Neural progenitor cell (in vitro differentiated cells): ENCODE results near the gene WWC1. TPM values are rescaled to one million over a fixed set of nuclear protein-coding genes. Genes with fewer than 3 reads are reported as not detected.
"Not testable (repeated sequence)": the region's sequence is repeated elsewhere in the genome, so short reads cannot be mapped to it uniquely, and the experiment has no call there.

ENCODE experiments used
- DNase-seq: peaks from one replicate; pipeline ENCODE4 v3.0.0-alpha.2; 2016; ENCODE audit warnings: low spot score
- H2AFZ ChIP-seq: fragments of 200-600 bp; sonication (generic); replicated peaks from 2 replicates; pipeline ENCODE4 v1.6.1; 2016; ENCODE audit warnings: antibody characterized with exemption
- H3F3A ChIP-seq: fragments of 200-600 bp; sonication (generic); 2 replicates; pipeline ENCODE4 v1.6.1; 2016; ENCODE audit warnings: antibody characterized with exemption, low read depth
- H3K27ac ChIP-seq: fragments of 200-600 bp; sonication (generic); 2 replicates; pipeline ENCODE4 v1.5.1; 2016; ENCODE audit warnings: mild to moderate bottlenecking
- H3K27me3 ChIP-seq: fragments of 200-600 bp; sonication (generic); 2 replicates; pipeline ENCODE4 v1.6.1; 2016; ENCODE audit warnings: mild to moderate bottlenecking, moderate library complexity
- H3K36me3 ChIP-seq: fragments of 200-600 bp; sonication (generic); 2 replicates; pipeline ENCODE4 v1.5.1; 2016
- H3K4me1 ChIP-seq: fragments of 200-600 bp; sonication (generic); 2 replicates; pipeline ENCODE4 v1.6.1; 2016; ENCODE audit warnings: mixed run types
- H3K4me2 ChIP-seq: fragments of 200-600 bp; sonication (generic); 2 replicates; pipeline ENCODE4 v1.6.1; 2016
- H3K4me3 ChIP-seq: fragments of 200-600 bp; sonication (generic); 2 replicates; pipeline ENCODE4 v1.5.1; 2016
- H3K79me2 ChIP-seq: fragments of 200-600 bp; sonication (generic); 2 replicates; pipeline ENCODE4 v1.6.1; 2016; ENCODE audit warnings: low read depth
- H3K9ac ChIP-seq: fragments of 200-600 bp; sonication (generic); 2 replicates; pipeline ENCODE4 v1.6.1; 2016
- H3K9me3 ChIP-seq: fragments of 200-600 bp; sonication (generic); 2 replicates; pipeline ENCODE4 v1.5.1; 2016; ENCODE audit warnings: low read depth
- H4K20me1 ChIP-seq: fragments of 200-600 bp; sonication (generic); 2 replicates; pipeline ENCODE4 v1.6.1; 2016; ENCODE audit warnings: low read depth
- H3K27ac Mint-ChIP-seq: 3 replicates; pipeline ENCODE4 v1.8.0; 2021; ENCODE audit warnings: mixed read lengths
- H3K27me3 Mint-ChIP-seq: 2 replicates; pipeline ENCODE4 v1.8.0; 2022; ENCODE audit warnings: low read depth, mild to moderate bottlenecking, inconsistent platforms, moderate library complexity, mixed read lengths; ENCODE audit not compliant: insufficient read depth
- H3K36me3 Mint-ChIP-seq: 3 replicates; pipeline ENCODE4 v1.8.0; 2021; ENCODE audit warnings: mixed read lengths
- H3K4me1 Mint-ChIP-seq: 3 replicates; pipeline ENCODE4 v1.8.0; 2021; ENCODE audit warnings: mixed read lengths
- H3K4me3 Mint-ChIP-seq: 3 replicates; pipeline ENCODE4 v1.8.0; 2021; ENCODE audit warnings: mild to moderate bottlenecking, moderate library complexity, mixed read lengths
- H3K9me3 Mint-ChIP-seq: 3 replicates; pipeline ENCODE4 v1.8.0; 2020; ENCODE audit warnings: mixed read lengths
- CTCF ChIP-seq: fragments of 200-600 bp; sonication (generic); IDR thresholded peaks from 2 replicates; pipeline ENCODE4 v1.5.1; 2017; ENCODE audit warnings: antibody characterized with exemption, mild to moderate bottlenecking
- EZH2 ChIP-seq: fragments of 200-600 bp; sonication (generic); IDR thresholded peaks from 2 replicates; pipeline ENCODE4 v1.6.1; 2017; ENCODE audit warnings: antibody characterized with exemption, mild to moderate bottlenecking, moderate library complexity
- EZH2phosphoT487 ChIP-seq: fragments of 200-600 bp; sonication (generic); IDR thresholded peaks from 2 replicates; pipeline ENCODE4 v1.6.1; 2017; ENCODE audit warnings: antibody characterized with exemption
- total RNA-seq: library from RNA; depleted of rRNA; stranded (reverse); fragments of >200 nt; gene quantifications from 2 replicates; pipeline ENCODE4 v1.2.3, GENCODE V29; 2015; ENCODE audit warnings: low replicate concordance

WWC1 gene
- total RNA-seq, 1 donor from 2014 or later: 6.7 TPM

- no peak for DNase-seq
- Mint-ChIP-seq H3K4me3 (no peak overlapping the region), H3K27me3 (peaks cover 22% of the 10 kb centered on the region), H3K4me1 (peaks cover 34% of the 10 kb centered on the region), H3K27ac (no peak overlapping the region), H3K36me3 (no peaks in the 10 kb centered on the region), H3K9me3 (peaks cover 18% of the 10 kb centered on the region)
- no peak overlapping the region for H2AFZ ChIP-seq
- H4K20me1 ChIP-seq: no peaks in the 10 kb centered on the region
- peaks cover 5% of the 10 kb centered on the region for H3K4me1 ChIP-seq
- TF ChIP-seq EZH2 (no peak), CTCF (no peak), EZH2phosphoT487 (no peak)
- H3F3A ChIP-seq: peaks cover 12% of the 10 kb centered on the region
- H3K9me3 ChIP-seq: no peaks in the 10 kb centered on the region
- no peak overlapping the region for H3K27ac ChIP-seq
- no peaks in the 10 kb centered on the region for H3K36me3 ChIP-seq
- H3K4me3 ChIP-seq: no peak overlapping the region
- H3K27me3 ChIP-seq: peaks cover 6% of the 10 kb centered on the region
- H3K79me2 ChIP-seq: no peaks in the 10 kb centered on the region
- H3K9ac ChIP-seq: no peak overlapping the region
- H3K4me2 ChIP-seq: no peak overlapping the region
Measured at GRCh38 chr5:168286386-168286785, 5.1 kb upstream of the WWC1 start.

GRCh38 chr5:168286863-168287262 lies 4.6 kb upstream of the WWC1 start:
- H3K9me3 ChIP-seq, H3K27ac ChIP-seq, H3K9ac ChIP-seq, H3K27ac Mint-ChIP-seq, H2AFZ ChIP-seq, DNase-seq, H3K36me3 Mint-ChIP-seq, H4K20me1 ChIP-seq, H3K4me2 ChIP-seq, H3K79me2 ChIP-seq, H3K36me3 ChIP-seq, H3K4me3 ChIP-seq, H3K27me3 ChIP-seq, H3K4me3 Mint-ChIP-seq, H3K4me1 ChIP-seq: not testable (repeated sequence)
- Mint-ChIP-seq H3K27me3 (peaks cover 22% of the 10 kb centered on the region), H3K9me3 (peaks cover 18% of the 10 kb centered on the region), H3K4me1 (peaks cover 32% of the 10 kb centered on the region)
- peaks cover 14% of the 10 kb centered on the region for H3F3A ChIP-seq

GRCh38 chr5:168287362-168287761 lies 4.1 kb upstream of the WWC1 start:
- Histone ChIP-seq H3K4me1 (peaks cover 8% of the 10 kb centered on the region), H3K36me3 (no peaks in the 10 kb centered on the region), H3K27ac (no peak overlapping the region), H2AFZ (no peak overlapping the region), H3K27me3 (peaks cover 10% of the 10 kb centered on the region), H3F3A (peaks cover 14% of the 10 kb centered on the region), H3K4me2 (no peak overlapping the region), H3K79me2 (no peaks in the 10 kb centered on the region), H3K4me3 (no peak overlapping the region), H3K9me3 (no peaks in the 10 kb centered on the region), H3K9ac (no peak overlapping the region), H4K20me1 (peaks cover 3% of the 10 kb centered on the region)
- H3K27ac Mint-ChIP-seq: no peak overlapping the region
- no peak for DNase-seq
- peaks cover 22% of the 10 kb centered on the region for H3K27me3 Mint-ChIP-seq
- H3K4me3 Mint-ChIP-seq: no peak overlapping the region
- H3K36me3 Mint-ChIP-seq: no peaks in the 10 kb centered on the region
- H3K9me3 Mint-ChIP-seq: peaks cover 18% of the 10 kb centered on the region
- peaks cover 28% of the 10 kb centered on the region for H3K4me1 Mint-ChIP-seq
- TF ChIP-seq EZH2phosphoT487 (no peak), CTCF (no peak), EZH2 (no peak)

- Histone ChIP-seq H2AFZ (no peak overlapping the region), H3K27me3 (peaks cover 20% of the 10 kb centered on the region), H3F3A (peaks cover 14% of the 10 kb centered on the region), H3K79me2 (peaks cover 12% of the 10 kb centered on the region), H3K27ac (no peak overlapping the region), H3K4me1 (peaks cover 15% of the 10 kb centered on the region), H3K4me2 (no peak overlapping the region), H3K9me3 (no peaks in the 10 kb centered on the region), H3K9ac (no peak overlapping the region), H3K36me3 (no peaks in the 10 kb centered on the region), H4K20me1 (peaks cover 13% of the 10 kb centered on the region), H3K4me3 (no peak overlapping the region)
- Mint-ChIP-seq H3K4me3 (peak overlapping the region; percentile 61), H3K27ac (no peak overlapping the region), H3K36me3 (no peaks in the 10 kb centered on the region), H3K27me3 (peaks cover 22% of the 10 kb centered on the region), H3K9me3 (peaks cover 17% of the 10 kb centered on the region), H3K4me1 (peaks cover 37% of the 10 kb centered on the region)
- TF ChIP-seq EZH2: no peak
- no peak for TF ChIP-seq CTCF
- no peak for TF ChIP-seq EZH2phosphoT487
- peak; percentile 35 for DNase-seq
Measured at GRCh38 chr5:168288349-168289245, 2.8 kb upstream of the WWC1 start.
